GM19324 (cell line): ENCODE data around the gene WNT6.

Experiments used
- ATAC-seq: cut with Tn5 transposase; IDR thresholded peaks from one replicate; pipeline ENCODE4 v1.9.1; 2021; ENCODE audit warnings: mild to moderate bottlenecking, moderate library complexity; ENCODE audit not compliant: unreplicated experiment, low FRiP score

The WNT6 gene

GRCh38 chr2:218856167-218856895 is 3.3 kb upstream of the WNT6 start:
- ATAC-seq = no peak

GRCh38 chr2:218856896-218857243 is 2.7 kb upstream of the WNT6 start:
- no peak for ATAC-seq

GRCh38 chr2:218857371-218858137 is 2.1 kb upstream of the WNT6 start:
- ATAC-seq = no peak

- no peak for ATAC-seq
Measured at GRCh38 chr2:218858138-218858445, 1.5 kb upstream of the WNT6 start.

DNA sequence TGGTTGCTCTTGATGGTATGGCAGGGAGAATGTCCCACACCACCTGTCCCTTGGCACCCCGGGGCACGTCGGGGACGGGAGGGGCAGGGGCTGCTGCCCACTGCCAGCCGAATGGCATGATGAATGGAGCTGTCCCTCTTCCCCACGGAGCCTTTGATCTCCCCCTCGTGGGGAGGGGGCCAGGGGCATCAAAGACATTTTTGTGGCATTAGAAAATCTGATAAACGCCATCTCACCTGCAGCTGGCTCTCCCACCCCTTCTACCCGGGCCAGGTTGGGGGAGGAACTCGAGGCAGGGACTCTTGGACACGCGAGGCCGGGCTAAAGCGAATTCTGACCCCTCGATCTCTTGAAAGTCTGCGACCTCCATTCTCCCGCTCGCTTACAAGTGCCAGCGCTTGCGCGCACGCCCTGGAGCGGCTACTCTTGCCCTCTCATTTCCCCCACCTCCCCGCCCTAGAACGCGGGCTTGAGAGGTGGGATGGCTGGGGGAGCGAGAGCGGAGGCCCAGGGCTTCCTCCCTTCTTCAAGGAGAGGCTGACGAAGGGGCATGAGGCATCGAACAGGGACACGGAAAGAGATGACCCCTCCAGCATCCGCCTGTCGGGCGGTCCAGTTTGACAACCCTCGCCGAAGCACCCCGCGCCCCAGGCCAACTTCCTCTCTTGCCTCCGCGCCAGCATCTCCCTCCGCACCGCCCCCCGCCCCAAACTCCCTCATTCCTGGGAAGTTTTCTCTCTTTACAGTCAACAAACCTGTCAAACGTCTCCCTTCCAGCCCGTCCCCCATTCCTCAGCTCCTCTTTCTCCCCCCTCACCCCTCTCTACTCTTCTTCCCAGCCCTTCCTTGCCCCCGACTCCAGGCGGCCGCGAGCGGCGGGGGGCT is 692 bp upstream of the WNT6 start:
- no peak for ATAC-seq

- no peak for ATAC-seq
Measured at GRCh38 chr2:218859988-218860831, 605 bp downstream of the WNT6 start.

DNA sequence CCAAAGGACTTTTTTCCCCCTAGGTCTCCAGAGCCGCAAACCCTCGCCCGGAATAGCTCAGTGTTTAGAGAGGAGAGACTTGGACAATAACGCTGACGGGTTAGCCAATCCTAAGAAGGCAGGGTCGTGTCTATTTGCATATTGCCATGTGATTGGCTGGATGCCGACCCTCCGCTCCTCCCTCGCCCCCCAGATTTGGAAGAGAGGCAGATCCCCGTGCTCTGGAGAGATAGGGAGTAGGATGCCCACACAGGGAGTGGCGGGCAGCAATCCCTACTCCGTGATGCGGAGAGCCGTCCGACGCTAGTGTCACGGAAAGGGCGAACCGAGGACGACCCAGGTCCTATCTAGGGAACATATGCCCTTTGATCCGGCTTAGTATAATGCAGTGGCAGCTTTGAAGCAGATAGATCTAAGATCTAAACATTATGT is 1.4 kb downstream of the WNT6 start:
- ATAC-seq = no peak

GRCh38 chr2:218861645-218862318 is 2.2 kb downstream of the WNT6 start:
- no peak for ATAC-seq

GRCh38 chr2:218863021-218863520 is 3.5 kb downstream of the WNT6 start:
- ATAC-seq = no peak

GRCh38 chr2:218865396-218865795 is 5.8 kb downstream of the WNT6 start:
- no peak for ATAC-seq

GRCh38 chr2:218865999-218866398 is 6.4 kb downstream of the WNT6 start:
- ATAC-seq = no peak

DNA sequence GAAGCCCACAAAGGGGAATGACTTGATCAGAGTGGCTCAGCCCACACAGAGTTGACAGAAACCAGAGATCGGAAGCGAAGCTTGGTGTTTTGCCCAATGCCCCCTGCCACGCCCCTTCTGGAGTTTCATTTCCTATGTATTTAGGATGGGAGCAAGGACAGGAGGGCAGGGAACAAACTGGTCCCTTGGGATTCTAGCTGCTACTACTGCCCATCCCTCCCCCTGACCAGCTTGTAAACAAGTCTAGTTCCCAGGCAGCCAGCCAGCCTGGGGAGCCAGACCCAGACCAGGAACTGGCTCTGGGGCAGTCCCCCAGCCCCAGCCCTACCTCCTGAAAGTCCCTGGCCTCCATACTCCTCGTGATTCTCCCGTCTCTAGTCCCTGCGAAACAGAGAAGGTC is 8.3 kb downstream of the WNT6 start:
- ATAC-seq = no peak

DNA sequence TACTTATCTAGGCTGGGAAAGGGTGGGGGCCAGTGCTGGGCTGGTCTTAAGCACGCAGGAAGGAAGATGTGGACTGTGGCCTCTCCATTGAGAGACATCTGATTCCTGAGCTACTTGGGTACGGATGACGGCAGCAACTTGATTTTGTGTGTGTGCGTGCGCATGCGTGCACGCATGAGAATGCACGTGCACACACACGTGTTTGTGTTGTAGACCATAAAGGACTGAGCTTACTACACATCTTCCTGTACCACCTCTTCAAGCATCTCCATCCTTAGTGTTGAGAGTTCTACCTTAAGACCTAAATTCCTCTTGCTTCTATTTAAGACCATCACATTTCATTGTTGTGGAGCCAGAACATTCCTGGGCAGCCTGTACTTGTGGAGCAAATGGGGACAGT is 9.5 kb downstream of the WNT6 start:
- ATAC-seq = no peak

DNA sequence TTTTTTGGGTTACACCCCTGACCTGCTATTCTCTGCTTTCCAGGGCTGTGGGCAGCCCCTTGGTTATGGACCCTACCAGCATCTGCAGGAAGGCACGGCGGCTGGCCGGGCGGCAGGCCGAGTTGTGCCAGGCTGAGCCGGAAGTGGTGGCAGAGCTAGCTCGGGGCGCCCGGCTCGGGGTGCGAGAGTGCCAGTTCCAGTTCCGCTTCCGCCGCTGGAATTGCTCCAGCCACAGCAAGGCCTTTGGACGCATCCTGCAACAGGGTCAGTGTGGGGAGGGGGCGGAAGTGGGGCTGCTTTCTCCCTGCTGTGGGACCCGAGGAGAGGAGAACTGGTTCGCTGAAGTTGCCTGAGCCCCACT is 11.4 kb downstream of the WNT6 start:
- no peak for ATAC-seq

DNA sequence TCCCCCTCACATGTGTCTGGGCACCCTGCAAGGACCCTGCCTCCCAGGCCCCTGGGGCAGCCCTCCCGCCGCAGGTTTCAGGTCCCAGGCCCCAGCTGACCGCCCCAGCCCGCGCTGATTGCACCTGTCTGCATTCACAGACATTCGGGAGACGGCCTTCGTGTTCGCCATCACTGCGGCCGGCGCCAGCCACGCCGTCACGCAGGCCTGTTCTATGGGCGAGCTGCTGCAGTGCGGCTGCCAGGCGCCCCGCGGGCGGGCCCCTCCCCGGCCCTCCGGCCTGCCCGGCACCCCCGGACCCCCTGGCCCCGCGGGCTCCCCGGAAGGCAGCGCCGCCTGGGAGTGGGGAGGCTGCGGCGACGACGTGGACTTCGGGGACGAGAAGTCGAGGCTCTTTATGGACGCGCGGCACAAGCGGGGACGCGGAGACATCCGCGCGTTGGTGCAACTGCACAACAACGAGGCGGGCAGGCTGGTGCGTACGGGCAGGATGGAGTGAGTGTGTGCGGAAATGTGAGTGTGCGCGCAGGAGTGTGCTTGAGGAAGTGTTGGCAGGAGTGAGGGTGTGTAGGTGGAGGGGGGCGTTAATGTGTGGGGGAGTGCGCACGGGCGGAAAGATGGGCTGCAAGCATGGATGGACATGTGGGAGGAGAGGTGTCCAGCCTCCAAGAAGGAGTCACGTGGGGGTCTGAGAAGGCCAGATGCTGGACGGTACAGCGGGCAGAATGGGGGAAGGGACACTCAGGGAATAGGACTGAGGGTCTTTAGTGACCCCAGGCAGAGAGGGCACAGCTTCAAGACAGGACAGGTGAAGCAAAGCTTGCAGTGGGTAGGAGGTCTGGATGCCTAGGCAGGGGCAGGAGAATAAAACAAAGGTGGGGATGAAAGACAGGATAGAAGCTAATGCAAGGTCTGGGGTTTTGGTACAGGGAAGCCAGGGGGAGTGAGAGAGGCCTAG is 12.0 kb downstream of the WNT6 start:
- ATAC-seq = no peak

DNA sequence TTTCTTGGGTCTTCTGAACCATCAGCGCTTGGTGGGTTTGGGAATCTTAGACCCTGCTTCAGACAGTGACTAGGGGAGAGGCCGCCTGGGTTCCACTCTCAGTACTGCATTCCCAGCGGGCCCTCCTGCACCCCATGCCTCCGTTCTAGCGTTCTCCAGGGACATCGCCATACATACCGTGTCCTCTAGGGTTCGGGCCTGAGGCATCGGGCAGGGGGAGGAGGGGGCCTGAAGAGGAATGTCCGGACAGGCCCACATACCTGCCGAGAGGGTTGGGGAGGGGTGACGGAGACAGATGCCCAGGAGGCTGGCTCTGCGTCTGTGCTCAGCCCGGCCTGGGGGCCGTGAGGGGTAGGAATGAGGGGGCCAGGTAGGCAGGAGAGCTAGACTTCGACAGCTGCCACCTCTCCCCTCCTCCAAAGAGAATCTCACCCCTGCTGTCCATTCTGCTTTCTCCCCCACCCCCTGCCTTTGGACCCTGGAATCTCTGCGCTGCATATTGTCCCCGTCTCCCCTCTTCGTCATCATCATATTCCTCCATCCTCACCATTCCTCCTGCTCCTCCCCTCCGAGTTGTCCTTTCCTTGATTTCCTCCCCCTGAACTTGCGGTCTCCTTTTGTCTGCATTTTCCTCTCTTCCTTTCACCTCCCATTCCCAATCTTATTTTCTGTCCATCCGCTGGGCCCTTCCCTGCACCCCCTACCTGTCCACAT is 13.2 kb downstream of the WNT6 start:
- ATAC-seq = no peak

DNA sequence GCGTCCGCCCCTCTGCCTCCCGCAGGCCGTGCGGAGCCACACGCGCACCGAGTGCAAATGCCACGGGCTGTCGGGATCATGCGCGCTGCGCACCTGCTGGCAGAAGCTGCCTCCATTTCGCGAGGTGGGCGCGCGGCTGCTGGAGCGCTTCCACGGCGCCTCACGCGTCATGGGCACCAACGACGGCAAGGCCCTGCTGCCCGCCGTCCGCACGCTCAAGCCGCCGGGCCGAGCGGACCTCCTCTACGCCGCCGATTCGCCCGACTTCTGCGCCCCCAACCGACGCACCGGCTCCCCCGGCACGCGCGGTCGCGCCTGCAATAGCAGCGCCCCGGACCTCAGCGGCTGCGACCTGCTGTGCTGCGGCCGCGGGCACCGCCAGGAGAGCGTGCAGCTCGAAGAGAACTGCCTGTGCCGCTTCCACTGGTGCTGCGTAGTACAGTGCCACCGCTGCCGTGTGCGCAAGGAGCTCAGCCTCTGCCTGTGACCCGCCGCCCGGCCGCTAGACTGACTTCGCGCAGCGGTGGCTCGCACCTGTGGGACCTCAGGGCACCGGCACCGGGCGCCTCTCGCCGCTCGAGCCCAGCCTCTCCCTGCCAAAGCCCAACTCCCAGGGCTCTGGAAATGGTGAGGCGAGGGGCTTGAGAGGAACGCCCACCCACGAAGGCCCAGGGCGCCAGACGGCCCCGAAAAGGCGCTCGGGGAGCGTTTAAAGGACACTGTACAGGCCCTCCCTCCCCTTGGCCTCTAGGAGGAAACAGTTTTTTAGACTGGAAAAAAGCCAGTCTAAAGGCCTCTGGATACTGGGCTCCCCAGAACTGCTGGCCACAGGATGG is 14.0 kb downstream of the WNT6 start:
- ATAC-seq = no peak
